ENCODE results near the gene FOXP4. TPM values are rescaled to one million over a fixed set of nuclear protein-coding genes. Genes with fewer than 3 reads are reported as not detected.

The FOXP4 gene
- total and polyA plus RNA-seq, 2 of the 13 experiments (the other 11 are each of a cell fraction or from before 2014, with no cell fraction given) = 11.0 to 12.4 TPM

- intact Hi-C loops (cut with micrococcal nuclease; ENCODE audit: unreplicated experiment) = no loop called here
- H3K79me2 ChIP-seq (ENCODE audit: insufficient read depth, low read length) = no peaks in the 10 kb centered on the region
- H3K4me3 ChIP-seq (replicated peaks in 1 of 3; ENCODE audit: insufficient read depth in 1 of 3, low read depth in 2 of 3, low read length in 3 of 3) = no peak overlapping the region
- H3K27me3 ChIP-seq (ENCODE audit: control insufficient read depth in 1 of 2, insufficient read depth in 2 of 2, low read length in 2 of 2) = no peaks in the 10 kb centered on the region; a peak in 1 of 5 replicates
- ChIA-PET CTCF (ENCODE audit: low intra/inter-chr PET ratio, low total read pairs) (no interaction called here), POLR2A (interaction anchor here (2.8 to 11.7 kb wide), 3 partner anchors 20 to 78 kb away, joined by 10 to 187 read pairs (median 13); no protein-coding TSS in a partner anchor)
- no TSS peak for BruUV-seq (replicated peaks)
- no peak overlapping the region for H3K4me2 ChIP-seq (ENCODE audit: low read depth, low read length)
- FAIRE-seq (no peak), DNase-seq (ENCODE audit: low spot score) (no peak), ATAC-seq (no peak)
- H3K27ac ChIP-seq (ENCODE audit: extremely low read length, insufficient read depth, low read length) = no peak overlapping the region
- no peaks in the 10 kb centered on the region for H3K9me3 ChIP-seq (ENCODE audit: low read length)
- H3K4me1 ChIP-seq (ENCODE audit: insufficient read depth, low read length) = peaks cover 85% of the 10 kb centered on the region
- H3K9ac ChIP-seq (ENCODE audit: insufficient read depth, low read depth, low read length) = no peak overlapping the region
- no peak overlapping the region for H2AFZ ChIP-seq (ENCODE audit: low read length)
- H4K20me1 ChIP-seq (ENCODE audit: insufficient read depth, low read length) = no peaks in the 10 kb centered on the region
- in situ Hi-C loops (cut with HindIII; ENCODE audit: extremely low pct_ligation_motif_present, low pct_unique_long_range_greater_than_20kb) = no loop called here
- 65% methylated on average over 3 of the region's 3 CpGs for WGBS (ENCODE audit: low lambda C conversion rate)
- H3K36me3 ChIP-seq (replicated peaks in 1 of 2; ENCODE audit: control insufficient read depth in 1 of 2, insufficient read depth in 2 of 2, low read length in 2 of 2) = no peaks in the 10 kb centered on the region
- TF ChIP-seq IRF9 (CRISPR knock-in tag; IDR thresholded peaks at IDR 0.05; ENCODE audit: borderline replicate concordance) (no peak), PRMT3 (CRISPR knock-in tag; IDR thresholded peaks at IDR 0.05; ENCODE audit: borderline replicate concordance, low read depth) (no peak), HCFC1 (IDR thresholded peaks at IDR 0.05; ENCODE audit: low read depth, low read length) (no peak), CREB1 (IDR thresholded peaks at IDR 0.05) (no peak), CREB1 (CRISPR knock-in tag; IDR thresholded peaks at IDR 0.05) (no peak), ZNF317 (CRISPR knock-in tag; IDR thresholded peaks at IDR 0.05) (no peak), THAP7 (CRISPR knock-in tag; IDR thresholded peaks at IDR 0.05) (no peak), ZNF616 (CRISPR knock-in tag; IDR thresholded peaks at IDR 0.05; ENCODE audit: low read depth) (no peak), PCBP2 (optimal IDR thresholded peaks at IDR 0.05; ENCODE audit: low read depth, low read length, poor library complexity, severe bottlenecking) (no peak), ZBTB39 (CRISPR knock-in tag; IDR thresholded peaks at IDR 0.05) (0 out of 2 replicates have a peak, but pooled peaks have one; percentile 48), CREM (IDR thresholded peaks at IDR 0.05) (no peak), CREM (CRISPR knock-in tag; IDR thresholded peaks at IDR 0.05) (no peak), ZBTB7B (CRISPR knock-in tag; IDR thresholded peaks at IDR 0.05) (no peak), TBP (CRISPR knock-in tag; IDR thresholded peaks at IDR 0.05) (no peak), CTCF (CRISPR knock-in tag; IDR thresholded peaks at IDR 0.05) (no peak), ZIK1 (CRISPR knock-in tag; IDR thresholded peaks at IDR 0.05; ENCODE audit: borderline replicate concordance, low read depth) (no peak), RBFOX2 (IDR thresholded peaks at IDR 0.05; ENCODE audit: low read depth, low read length) (no peak), ZNF768 (CRISPR knock-in tag; IDR thresholded peaks at IDR 0.05) (peak; percentile 91), ZBTB7A (CRISPR knock-in tag; IDR thresholded peaks at IDR 0.05) (no peak), SNAPC5 (CRISPR knock-in tag; IDR thresholded peaks at IDR 0.05; ENCODE audit: borderline replicate concordance) (no peak), AHR (CRISPR knock-in tag; IDR thresholded peaks at IDR 0.05) (no peak), HOXA5 (CRISPR knock-in tag; IDR thresholded peaks at IDR 0.05) (no peak)
Measured at GRCh38 chr6:41500561-41500960, 45.6 kb upstream of the FOXP4 start.

All from HepG2 (cell line).